Spleen (tissue), 7 donors: ENCODE results near the gene BLID.

Source experiments
- CTCF ChIP-seq, 11 experiments: fragments of 200-600 bp in 7 of 11; fragments of 450-650 bp in 4 of 11; sonication (generic) in 4 of 11; IDR thresholded peaks in 8 of 11; conservative IDR thresholded peaks in 3 of 11; 1 replicate in 7 of 11; 2 replicates in 4 of 11; pipeline versions ENCODE4 v1.4.0 to v1.8.0; 2016 to 2021; ENCODE audit warnings: antibody characterized with exemption in 11 of 11, inconsistent platforms in 4 of 11, mild to moderate bottlenecking in 1 of 11
- POLR2AphosphoS5 ChIP-seq, 3 donors: sonication (generic); formaldehyde crosslinking; IDR thresholded peaks; one replicate each; pipeline ENCODE4 v1.5.1; 2017; ENCODE audit warnings: antibody characterized with exemption in 3 of 3
- donor health status: DM: no; HTN: no; CAD: no; lungs with moderate emphysema.
- donor health status: DM: no; HTN: no; CAD: no.
- donor health status: DM: no; HTN: no; CAD: no.

GRCh38 chr11:122089111-122089510 lies 26.9 kb downstream of the BLID start:
- TF ChIP-seq CTCF (IDR thresholded peaks at IDR 0.05 in 8 of 11, conservative IDR thresholded peaks at IDR 0.05 in 3 of 11) (no peak), POLR2AphosphoS5 (IDR thresholded peaks at IDR 0.05) (no peak)
